Measurements from ENCODE around the gene KIF12.
"Not testable (repeated sequence)": the region's sequence is repeated elsewhere in the genome, so short reads cannot be mapped to it uniquely, and the experiment has no call there.

Gene KIF12

DNA sequence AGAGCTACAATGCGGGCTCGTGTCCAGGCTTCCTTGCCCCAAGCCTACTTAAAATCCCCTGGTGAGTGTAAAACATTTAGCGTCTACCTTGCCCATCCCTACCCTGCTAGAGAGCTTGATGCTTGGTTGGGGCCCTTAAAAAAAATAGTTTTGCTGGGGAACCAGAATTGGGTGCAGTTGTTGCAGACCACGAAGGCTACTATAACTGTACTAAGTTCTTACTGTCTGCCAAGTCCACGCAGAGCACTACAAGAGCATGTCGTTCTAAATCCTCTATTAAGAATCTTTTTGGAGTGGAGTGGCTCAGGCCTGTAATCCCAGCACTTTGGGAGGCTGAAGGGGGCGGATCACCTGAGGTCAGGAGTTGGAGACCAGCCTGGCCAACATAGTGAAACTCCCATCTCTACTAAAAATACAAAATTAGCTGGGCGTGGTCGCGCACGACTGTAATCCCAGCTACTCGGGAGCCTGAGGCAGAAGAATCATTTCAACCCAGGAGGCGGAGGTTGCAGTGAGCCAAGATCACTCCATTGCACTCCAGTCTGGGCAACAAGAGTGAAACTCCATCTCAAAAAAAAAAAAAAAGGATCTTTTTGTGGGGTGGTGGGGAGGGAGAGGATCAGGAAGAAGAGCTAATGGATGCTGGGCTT lies 16.2 kb downstream of the KIF12 start:
- not testable (repeated sequence) for DNase-seq

- DNase-seq: peak; percentile 38 to 67 (median 62)
These were observed 16.9 kb downstream of the KIF12 start for GRCh38 chr9:114082017-114082762.

- no peak for DNase-seq
These were observed 17.6 kb downstream of the KIF12 start for GRCh38 chr9:114081441-114082016.

GRCh38 chr9:114080773-114081440 lies 18.2 kb downstream of the KIF12 start:
- no peak for DNase-seq

DNA sequence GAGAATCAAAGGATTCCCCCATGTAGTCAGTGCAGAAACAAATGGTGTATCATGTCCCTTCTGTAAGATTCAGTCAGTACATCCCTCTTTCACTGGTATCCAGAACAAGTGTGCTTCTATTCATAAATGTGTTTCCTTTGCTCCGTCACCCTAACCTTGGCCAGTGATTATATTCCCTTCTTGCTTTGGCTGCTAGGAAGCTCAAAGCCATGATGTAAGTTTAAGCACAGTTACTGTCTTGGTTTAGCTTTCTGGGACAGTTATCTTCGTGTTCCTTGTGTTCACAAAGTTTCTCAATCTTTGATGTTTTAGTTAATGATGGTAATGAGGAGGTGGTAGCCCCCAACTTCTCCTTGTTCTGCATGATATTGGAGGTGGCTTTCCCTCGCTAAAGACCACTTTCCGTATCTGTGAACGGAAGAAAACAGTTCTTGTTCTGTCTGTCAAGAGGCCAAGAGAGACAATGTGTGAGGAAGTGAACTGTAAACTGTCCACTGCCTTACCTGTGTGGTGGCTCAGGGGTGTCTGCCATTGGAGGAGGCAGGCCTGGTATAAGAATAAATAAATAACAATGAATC lies 18.8 kb downstream of the KIF12 start:
- DNase-seq: no peak

DNA sequence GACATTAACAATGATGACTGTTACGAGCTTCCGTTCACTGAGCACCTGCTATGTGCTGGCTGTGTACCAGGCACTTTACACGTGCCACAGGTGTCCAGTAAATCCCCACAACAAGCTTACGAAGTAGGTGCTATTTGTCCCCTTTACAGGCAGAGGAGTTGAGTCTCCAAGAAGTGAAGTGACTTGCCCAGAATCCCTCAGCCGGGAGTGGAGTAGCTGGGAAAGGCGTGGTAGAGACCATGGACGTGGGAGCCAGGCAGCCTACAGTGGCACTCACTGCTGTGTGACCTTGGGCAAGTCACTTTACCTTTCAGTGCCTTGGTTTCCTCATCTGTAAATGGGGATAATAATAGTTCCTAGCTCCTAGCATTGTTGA lies 20.3 kb downstream of the KIF12 start:
- no peak for DNase-seq

- no peak for DNase-seq
These were observed 20.9 kb downstream of the KIF12 start, which contains the start of gene AMBP for GRCh38 chr9:114078021-114078780. Gene AMBP (minus strand): TSS chr9:114078300. CDS start chr9:114078209, 91 bp downstream.

DNA sequence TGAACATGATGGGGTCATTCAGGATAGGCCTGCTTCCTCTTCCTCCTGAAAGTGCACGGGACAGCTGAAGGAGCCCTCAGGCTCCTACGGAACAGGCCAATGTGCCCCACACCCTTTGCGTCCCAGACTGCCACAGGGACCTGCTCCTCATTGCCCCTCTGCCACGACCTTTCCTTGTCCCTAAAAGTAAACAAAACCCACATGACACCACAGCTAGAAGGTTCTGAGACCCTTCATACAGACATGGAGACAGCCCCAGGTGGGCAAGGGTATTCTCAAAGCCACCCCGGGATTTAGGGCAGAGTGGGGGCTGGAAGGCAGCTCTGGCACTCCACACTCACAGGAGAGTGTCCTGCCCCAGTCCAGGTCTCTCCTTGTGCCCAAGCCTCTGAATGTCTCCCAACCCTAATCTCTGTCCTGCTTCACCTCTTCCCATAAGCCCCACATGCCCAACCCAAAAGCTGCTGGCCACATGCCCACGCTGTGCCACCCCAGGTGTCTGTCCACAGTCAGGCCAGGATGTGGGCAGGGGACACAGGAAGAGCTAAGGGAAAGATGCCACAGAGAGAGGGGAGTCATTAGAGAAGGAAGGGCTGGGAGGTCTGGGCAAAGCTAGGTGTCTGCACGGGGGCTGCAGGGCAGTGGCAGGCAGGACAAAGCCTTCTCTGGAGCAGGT lies 21.8 kb downstream of the KIF12 start:
- no peak for DNase-seq

GRCh38 chr9:114076237-114077161 lies 22.6 kb downstream of the KIF12 start:
- DNase-seq: no peak

DNA sequence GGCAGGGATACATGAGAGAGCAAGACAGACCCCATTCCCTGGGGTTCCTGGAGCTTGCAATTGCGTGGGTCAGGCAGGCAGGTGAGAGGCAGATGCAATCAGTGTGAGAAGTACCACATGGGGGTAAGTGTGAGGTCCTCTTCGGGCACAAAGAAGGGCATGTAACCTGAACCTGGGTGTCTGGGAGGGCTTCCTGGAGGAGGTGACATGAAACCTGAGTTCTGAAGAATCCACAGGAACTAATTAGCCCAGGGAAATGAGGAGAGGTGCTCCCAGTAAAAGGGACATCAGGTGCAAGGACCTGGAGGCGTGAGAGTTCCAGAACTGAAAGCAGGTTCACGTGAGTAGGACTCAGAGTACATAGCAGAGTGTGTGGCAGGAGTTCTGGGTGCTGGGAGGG lies 23.5 kb downstream of the KIF12 start:
- no peak for DNase-seq

GRCh38 chr9:114072184-114073140 lies 26.6 kb downstream of the KIF12 start:
- DNase-seq: no peak

DNA sequence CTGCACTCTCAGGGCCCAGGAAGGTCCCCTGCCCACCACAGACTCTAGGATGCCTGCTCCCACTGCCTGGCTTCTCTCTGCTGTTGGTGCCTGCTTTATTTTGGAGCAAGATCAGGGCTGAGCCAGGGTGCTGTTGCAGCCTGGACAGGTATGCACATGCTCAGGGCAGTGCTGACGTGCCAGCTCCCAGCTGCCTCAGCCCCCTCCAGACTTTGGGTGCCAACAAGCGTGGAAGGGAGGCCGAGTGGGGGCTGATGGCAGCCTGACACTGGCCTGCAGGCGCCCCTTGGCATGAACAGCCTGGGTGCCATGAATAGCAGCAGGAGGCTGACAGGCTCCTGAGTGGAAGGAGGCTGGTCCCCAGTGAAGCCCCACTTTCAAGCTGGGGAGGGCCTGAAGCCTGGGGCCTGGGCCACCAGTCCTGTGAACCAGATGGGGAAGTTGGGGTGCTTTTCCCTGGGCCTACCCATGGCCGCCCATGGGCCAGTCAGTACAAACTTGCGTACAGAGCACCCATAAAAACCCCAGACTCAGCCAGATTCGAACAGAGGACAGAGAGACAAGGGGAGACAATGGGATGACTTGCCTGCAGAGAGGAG lies 27.8 kb downstream of the KIF12 start:
- DNase-seq: no peak

GRCh38 chr9:114070188-114071103 lies 28.6 kb downstream of the KIF12 start:
- no peak for DNase-seq

DNA sequence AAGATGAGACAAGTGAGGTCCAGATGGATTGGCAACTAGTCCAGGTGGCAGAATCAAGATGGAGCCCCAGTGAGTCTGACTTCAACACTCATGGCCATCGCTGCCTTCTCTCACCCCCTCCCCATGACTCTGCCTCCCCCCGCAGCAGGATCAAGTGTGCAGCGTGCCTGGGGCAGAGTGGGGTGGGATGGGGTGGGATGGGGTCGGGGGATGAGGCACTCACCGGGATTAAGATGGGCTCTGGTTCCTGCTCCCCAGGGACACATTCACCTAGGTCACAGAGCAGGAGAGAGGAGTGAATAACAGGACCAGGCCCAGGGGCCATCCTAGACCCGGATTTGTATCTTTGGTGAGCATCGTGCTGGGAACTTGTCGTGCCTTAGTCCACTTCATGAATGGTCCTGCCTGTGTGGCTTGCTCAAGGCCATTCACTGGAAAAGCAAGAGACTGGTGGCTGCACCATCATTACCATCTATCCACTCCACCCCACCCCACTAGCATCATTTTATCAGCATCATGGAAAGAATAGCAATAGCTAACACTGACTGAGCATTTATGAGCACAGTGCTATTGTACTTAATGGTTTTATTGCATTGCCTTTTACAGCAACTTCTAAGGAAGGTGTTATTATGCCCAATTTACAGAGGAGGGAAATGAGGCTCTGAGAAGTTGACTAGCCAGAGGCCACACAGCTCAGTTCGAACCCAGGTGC lies 29.5 kb downstream of the KIF12 start:
- no peak for DNase-seq

DNA sequence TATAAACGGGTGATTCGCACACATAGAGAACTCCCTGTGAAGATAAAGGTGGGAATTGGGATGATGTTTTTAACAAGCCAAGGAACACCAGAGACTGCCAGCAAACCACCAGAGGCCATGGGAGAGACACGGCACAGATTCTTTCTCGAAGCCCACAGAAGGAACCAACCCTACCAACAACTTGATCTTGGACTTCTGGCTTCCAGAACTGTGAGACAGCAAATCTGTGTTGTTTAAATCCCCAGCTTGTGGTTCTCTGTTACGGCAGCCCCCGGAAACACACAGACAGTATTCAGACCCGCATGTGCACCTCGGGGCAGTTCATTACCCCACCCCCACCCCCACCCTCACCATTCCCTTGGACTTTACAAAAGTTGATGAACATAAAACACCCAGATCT lies 33.8 kb downstream of the KIF12 start:
- no peak for DNase-seq

- DNase-seq: no peak
These were observed 37.1 kb downstream of the KIF12 start for GRCh38 chr9:114061830-114062474.

- no peak for DNase-seq
These were observed 37.8 kb downstream of the KIF12 start for GRCh38 chr9:114061292-114061691.
